GM06990 (cell line): Measurements from ENCODE around the gene DISC1.

Experiments used
- DNase-seq: peaks from one replicate; pipeline ENCODE4 v3.0.0-alpha.2; 2011; ENCODE audit not compliant: insufficient read length; ENCODE audit errors: extremely low read depth
- H3K27me3 ChIP-seq: replicated peaks from 2 replicates; pipeline ENCODE4 v1.6.0; 2011; ENCODE audit warnings: low read length; ENCODE audit not compliant: control insufficient read depth, insufficient read depth
- H3K36me3 ChIP-seq: 2 replicates; pipeline ENCODE4 v1.5.1; 2011; ENCODE audit warnings: low read length; ENCODE audit not compliant: control insufficient read depth, insufficient read depth
- H3K4me3 ChIP-seq: replicated peaks from 2 replicates; pipeline ENCODE4 v1.5.1; 2011; ENCODE audit warnings: low read depth, mild to moderate bottlenecking, control low read depth, low read length
- TF ChIP-seq, protein P1 (sequence below): IDR thresholded peaks from 2 replicates; pipeline ENCODE4 v1.5.1; 2011; ENCODE audit warnings: low read length, control low read depth, mild to moderate bottlenecking, inconsistent platforms; ENCODE audit not compliant: insufficient read depth, poor library complexity, severe bottlenecking

Gene DISC1

DNA sequence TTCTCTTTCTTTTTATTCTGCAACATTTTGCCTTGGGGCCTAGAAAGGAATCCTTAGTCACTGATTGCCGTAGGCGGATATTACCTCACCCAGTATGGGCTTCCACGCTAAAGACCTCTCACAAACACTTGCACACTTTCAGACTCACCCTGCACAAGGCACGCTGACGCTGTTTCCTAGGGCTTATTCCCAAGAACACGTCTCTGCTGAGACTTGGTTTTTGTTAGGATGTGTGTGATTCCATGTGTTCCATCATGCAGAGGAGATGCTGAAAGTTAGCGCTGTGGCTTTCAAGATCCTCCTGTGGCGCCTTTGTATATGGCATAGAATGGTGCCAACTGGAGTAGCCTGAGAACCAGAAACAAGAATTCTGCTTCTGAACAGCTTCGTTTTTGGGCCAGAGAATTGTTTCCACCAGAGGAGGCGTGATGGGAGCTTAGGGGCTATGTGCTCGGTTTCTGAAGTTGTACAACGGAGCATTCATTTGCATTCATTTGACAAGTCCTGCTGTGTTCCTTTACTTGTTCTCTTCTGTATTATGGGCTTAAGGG is 297.0 kb downstream of the DISC1 start:
- Histone ChIP-seq H3K27me3 (peaks cover 1% of the 10 kb centered on the region), H3K36me3 (no peaks in the 10 kb centered on the region), H3K4me3 (no peak overlapping the region)
- TF ChIP-seq, protein P1, sequence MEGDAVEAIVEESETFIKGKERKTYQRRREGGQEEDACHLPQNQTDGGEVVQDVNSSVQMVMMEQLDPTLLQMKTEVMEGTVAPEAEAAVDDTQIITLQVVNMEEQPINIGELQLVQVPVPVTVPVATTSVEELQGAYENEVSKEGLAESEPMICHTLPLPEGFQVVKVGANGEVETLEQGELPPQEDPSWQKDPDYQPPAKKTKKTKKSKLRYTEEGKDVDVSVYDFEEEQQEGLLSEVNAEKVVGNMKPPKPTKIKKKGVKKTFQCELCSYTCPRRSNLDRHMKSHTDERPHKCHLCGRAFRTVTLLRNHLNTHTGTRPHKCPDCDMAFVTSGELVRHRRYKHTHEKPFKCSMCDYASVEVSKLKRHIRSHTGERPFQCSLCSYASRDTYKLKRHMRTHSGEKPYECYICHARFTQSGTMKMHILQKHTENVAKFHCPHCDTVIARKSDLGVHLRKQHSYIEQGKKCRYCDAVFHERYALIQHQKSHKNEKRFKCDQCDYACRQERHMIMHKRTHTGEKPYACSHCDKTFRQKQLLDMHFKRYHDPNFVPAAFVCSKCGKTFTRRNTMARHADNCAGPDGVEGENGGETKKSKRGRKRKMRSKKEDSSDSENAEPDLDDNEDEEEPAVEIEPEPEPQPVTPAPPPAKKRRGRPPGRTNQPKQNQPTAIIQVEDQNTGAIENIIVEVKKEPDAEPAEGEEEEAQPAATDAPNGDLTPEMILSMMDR: no peak
- DNase-seq: no peak

DNA sequence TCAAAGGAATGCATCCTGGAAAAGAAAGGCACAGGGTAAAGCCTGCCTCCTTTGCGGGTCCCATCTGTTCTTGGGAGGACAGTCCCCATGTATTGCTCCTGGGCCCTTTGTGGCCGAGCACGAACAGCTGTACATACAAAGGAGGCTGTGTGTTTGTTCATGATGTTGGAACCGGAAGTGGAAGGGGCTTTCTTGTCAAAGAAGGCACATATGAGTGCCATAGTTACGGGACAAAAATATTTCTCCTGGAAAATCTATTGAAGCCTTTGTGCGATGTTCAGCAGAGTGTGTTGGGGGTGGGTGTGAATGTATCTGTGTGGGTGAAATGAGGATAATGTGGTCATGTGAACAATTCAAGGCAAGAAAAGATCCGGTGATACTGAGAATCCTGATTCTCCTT is 297.6 kb downstream of the DISC1 start:
- no peak for DNase-seq
- Histone ChIP-seq H3K27me3 (peaks cover 1% of the 10 kb centered on the region), H3K4me3 (no peak overlapping the region), H3K36me3 (no peaks in the 10 kb centered on the region)
- TF ChIP-seq, protein P1: no peak

DNA sequence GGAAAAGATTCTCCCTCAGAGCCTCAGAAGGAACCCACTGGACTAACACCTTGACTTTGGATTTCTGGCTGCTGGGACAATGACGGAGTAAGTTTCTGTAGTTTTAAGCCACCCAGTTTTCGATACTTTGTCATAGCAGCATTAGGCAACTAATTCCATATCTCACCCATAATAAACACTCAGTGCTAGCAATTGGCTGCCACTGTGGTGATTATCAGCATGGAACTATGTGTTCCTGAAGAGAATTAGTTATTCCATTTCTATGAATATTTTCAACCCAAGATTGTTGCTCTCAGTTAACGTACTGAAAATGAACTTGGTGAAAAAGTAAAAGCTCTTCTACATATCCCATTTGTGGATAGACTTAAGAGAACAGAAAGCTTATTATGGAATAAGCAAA is 299.3 kb downstream of the DISC1 start:
- DNase-seq: no peak
- TF ChIP-seq, protein P1: no peak
- H3K36me3 ChIP-seq: no peaks in the 10 kb centered on the region
- peaks cover 1% of the 10 kb centered on the region for H3K27me3 ChIP-seq
- no peak overlapping the region for H3K4me3 ChIP-seq

DNA sequence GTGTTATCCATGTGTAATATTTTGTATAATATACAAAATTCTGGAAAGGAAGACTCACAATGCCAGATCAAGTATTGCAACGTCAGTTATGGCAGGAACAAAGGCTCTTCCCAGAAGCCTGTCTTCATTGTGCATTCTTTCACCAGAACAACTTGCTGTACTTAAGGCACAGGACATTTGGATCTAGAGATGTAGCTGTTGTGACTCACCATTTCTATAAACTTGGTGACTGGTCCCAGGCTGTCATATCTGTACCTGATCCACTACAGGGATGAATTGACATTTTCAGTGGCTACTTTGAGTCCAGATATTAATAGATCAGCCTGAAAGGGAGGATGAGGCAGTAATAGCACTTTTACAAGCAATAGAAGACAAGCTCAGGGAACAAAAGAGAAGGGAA is 299.8 kb downstream of the DISC1 start:
- Histone ChIP-seq H3K27me3 (peaks cover 1% of the 10 kb centered on the region), H3K4me3 (no peak overlapping the region), H3K36me3 (no peaks in the 10 kb centered on the region)
- TF ChIP-seq, protein P1: no peak
- no peak for DNase-seq

DNA sequence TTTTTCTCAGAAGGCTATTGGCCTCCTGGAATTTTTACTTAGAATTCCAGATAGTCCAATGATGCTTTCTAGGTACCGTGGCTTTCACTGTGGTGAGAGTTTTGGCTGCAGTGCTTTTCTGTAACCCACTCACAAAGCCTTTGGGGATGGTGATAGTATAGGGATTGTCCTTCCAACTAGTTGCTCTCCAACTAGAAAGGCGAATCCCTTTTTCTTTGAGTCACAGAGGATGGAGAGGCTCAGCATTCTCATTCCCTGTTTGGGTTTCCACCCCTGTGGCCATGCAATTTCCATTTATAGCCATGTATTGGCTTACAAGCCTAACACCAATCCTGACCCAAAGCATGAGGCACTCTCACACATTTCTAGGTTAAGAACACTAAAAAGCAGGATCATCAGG is 300.3 kb downstream of the DISC1 start:
- DNase-seq: no peak
- TF ChIP-seq, protein P1: no peak
- Histone ChIP-seq H3K4me3 (no peak overlapping the region), H3K36me3 (no peaks in the 10 kb centered on the region), H3K27me3 (peaks cover 1% of the 10 kb centered on the region)

DNA sequence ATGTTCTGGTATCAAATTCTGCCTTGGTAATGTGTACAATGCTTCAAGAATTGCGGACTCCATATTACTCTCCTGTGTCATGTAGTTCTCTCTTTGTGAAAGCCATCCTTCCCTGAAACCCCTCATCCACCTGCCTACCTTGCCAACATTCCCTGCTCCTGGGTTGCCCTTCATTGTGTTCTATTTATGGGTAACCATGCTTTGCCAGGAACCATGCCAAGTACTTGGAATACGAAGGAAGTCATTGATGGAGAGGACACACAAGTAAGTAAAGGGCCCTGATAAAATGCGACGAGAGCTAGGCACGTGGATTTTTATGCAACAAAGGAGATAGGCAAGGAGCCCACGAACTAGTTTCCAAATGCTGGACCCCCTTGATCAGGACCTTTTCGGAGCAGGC is 300.8 kb downstream of the DISC1 start:
- Histone ChIP-seq H3K36me3 (no peaks in the 10 kb centered on the region), H3K4me3 (no peak overlapping the region), H3K27me3 (peaks cover 1% of the 10 kb centered on the region)
- TF ChIP-seq, protein P1: no peak
- DNase-seq: no peak
